K562 (cell line): ENCODE measurements around the gene STARD13. TPM values are rescaled to one million over a fixed set of nuclear protein-coding genes. Genes with fewer than 3 reads are reported as not detected.

Source experiments
- ATAC-seq: fragments of 200-7000 bp; cut with Tn5 transposase; 3 replicates; pipeline ENCODE4 v1.9.1; 2020; ENCODE audit warnings: moderate library complexity
- BruUV-seq: library from RNA; stranded (reverse); fragments of 400-500 nt; replicated peaks from 2 replicates; lab custom pipeline; 2021; lab: Mats Ljungman, UMichigan
- CTCF ChIA-PET: fragments of 300-600 bp; formaldehyde crosslinking; extraction: SDS; loops from one replicate; lab custom pipeline; 2021; ENCODE audit warnings: low intra/inter-chr PET ratio; lab: Yijun Ruan, JAX
- POLR2A ChIA-PET: fragments of 300-600, 350-650 bp; sonication (Branson Sonifier 250); formaldehyde crosslinking; extraction: SDS; loops from one replicate; lab custom pipeline; 2021; ENCODE audit warnings: antibody characterized with exemption, inconsistent platforms; lab: Yijun Ruan, JAX
- DNase-seq, 4 experiments: peaks; one replicate each; pipeline versions ENCODE4 v3.0.0 to v3.0.0-alpha.2; 2011 to 2018; ENCODE audit warnings: low spot score in 3 of 4, mixed read lengths in 3 of 4; ENCODE audit errors: extremely low read depth in 1 of 4
- FAIRE-seq: peaks from 2 replicates; lab custom pipeline; 2011; peaks lifted over from hg19 to GRCh38; lab: Jason Lieb, UNC
- H2AFZ ChIP-seq: 2 replicates; pipeline ENCODE4 v1.6.0; 2011; ENCODE audit warnings: low read depth, low read length, control low read depth, inconsistent platforms
- H3K27ac ChIP-seq: fragments of 200-600 bp; 3 replicates; pipeline ENCODE4 v1.8.0; 2011; ENCODE audit warnings: low read depth, mild to moderate bottlenecking, control low read depth, inconsistent platforms, low read length, moderate library complexity, mixed read lengths; ENCODE audit errors: extremely low read depth
- H3K27me3 ChIP-seq, 2 experiments: fragments of 300-600 bp in 1 of 2; 2 replicates in 1 of 2; 3 replicates in 1 of 2; pipeline versions ENCODE4 v1.6.0 to v1.8.0; 2011; ENCODE audit warnings: inconsistent platforms in 2 of 2, low read length in 2 of 2, mild to moderate bottlenecking in 1 of 2, mixed read lengths in 1 of 2, moderate library complexity in 1 of 2; ENCODE audit not compliant: control insufficient read depth in 2 of 2, insufficient read depth in 2 of 2
- H3K36me3 ChIP-seq: fragments of 300-600 bp; 3 replicates; pipeline ENCODE4 v1.8.0; 2011; ENCODE audit warnings: mild to moderate bottlenecking, low read length, inconsistent platforms; ENCODE audit not compliant: control insufficient read depth, insufficient read depth
- H3K4me1 ChIP-seq, 2 experiments: fragments of 200-600 bp in 1 of 2; replicated peaks in 1 of 2; 2 replicates in 1 of 2; 3 replicates in 1 of 2; pipeline versions ENCODE4 v1.5.1 to v1.8.0; 2011; ENCODE audit warnings: inconsistent platforms in 2 of 2, low read length in 2 of 2, mild to moderate bottlenecking in 1 of 2, mixed read lengths in 1 of 2, moderate library complexity in 1 of 2; ENCODE audit not compliant: control insufficient read depth in 2 of 2, insufficient read depth in 2 of 2
- H3K4me2 ChIP-seq: 2 replicates; pipeline ENCODE4 v1.6.1; 2011; ENCODE audit warnings: low read length, control low read depth, inconsistent platforms, mixed read lengths; ENCODE audit not compliant: insufficient read depth
- H3K4me3 ChIP-seq: fragments of 200-600 bp; sonication (generic), shearing (Covaris generic); 2 replicates; pipeline ENCODE4 v1.5.1; 2016; ENCODE audit warnings: control low read depth, inconsistent platforms
- H3K79me2 ChIP-seq: fragments of 200-600 bp; 3 replicates; pipeline ENCODE4 v1.8.0; 2011; ENCODE audit warnings: low read length, inconsistent platforms; ENCODE audit not compliant: control insufficient read depth, insufficient read depth
- H3K9ac ChIP-seq, 2 experiments: 2 replicates each; pipeline versions ENCODE4 v1.6.0 to v1.6.1; 2011; ENCODE audit warnings: low read depth in 2 of 2, low read length in 2 of 2, control low read depth in 1 of 2, inconsistent platforms in 1 of 2, mild to moderate bottlenecking in 1 of 2, mixed read lengths in 1 of 2; ENCODE audit not compliant: insufficient read depth in 1 of 2
- H3K9me1 ChIP-seq: one replicate; pipeline ENCODE4 v1.6.0; 2011; ENCODE audit warnings: inconsistent platforms, mild to moderate bottlenecking, low read length, moderate library complexity; ENCODE audit not compliant: control insufficient read depth, insufficient read depth
- H3K9me3 ChIP-seq: replicated peaks from 2 replicates; pipeline ENCODE4 v1.5.1; 2011; ENCODE audit warnings: low read depth, low read length, inconsistent platforms; ENCODE audit not compliant: control insufficient read depth, insufficient read depth
- H4K20me1 ChIP-seq: replicated peaks from 2 replicates; pipeline ENCODE4 v1.6.1; 2011; ENCODE audit warnings: low read length, inconsistent platforms, mixed read lengths; ENCODE audit not compliant: control insufficient read depth, insufficient read depth
- ELF2 ChIP-seq: fragments of 250-450 bp; sonication (Bioruptor Pico); IDR thresholded peaks from 2 replicates; pipeline ENCODE4 v1.5.0; 2021; ENCODE audit warnings: mild to moderate bottlenecking
- ESRRB ChIP-seq: fragments of 250-450 bp; sonication (Bioruptor Pico); IDR thresholded peaks from 2 replicates; pipeline ENCODE4 v1.5.0; 2020; ENCODE audit warnings: mild to moderate bottlenecking, moderate library complexity, borderline replicate concordance
- HNRNPK ChIP-seq: fragments of 200-400 bp; formaldehyde crosslinking; IDR thresholded peaks from one replicate; pipeline ENCODE4 v1.6.1; 2018; ENCODE audit warnings: mild to moderate bottlenecking, low read depth, low read length; ENCODE audit not compliant: poor library complexity, severe bottlenecking
- MAFF ChIP-seq: IDR thresholded peaks from 2 replicates; pipeline ENCODE4 v1.6.1; 2012; ENCODE audit warnings: low read length, improper control_type of control experiment
- MTF1 ChIP-seq: fragments of 250-450 bp; sonication (Bioruptor Pico); IDR thresholded peaks from 2 replicates; pipeline ENCODE4 v1.9.0; 2021; ENCODE audit warnings: moderate library complexity, mild to moderate bottlenecking, inconsistent platforms, borderline replicate concordance
- RB1 ChIP-seq: fragments of 450-650 bp; IDR thresholded peaks from 2 replicates; pipeline ENCODE4 v1.6.1; 2017; ENCODE audit warnings: low read depth, mild to moderate bottlenecking
- SAP30 ChIP-seq: fragments of 200-600 bp; sonication (generic); IDR thresholded peaks from 2 replicates; pipeline ENCODE4 v1.6.1; 2012; ENCODE audit warnings: borderline replicate concordance, low read depth, mild to moderate bottlenecking, moderate library complexity, low read length, control low read depth, inconsistent platforms; ENCODE audit not compliant: insufficient read depth, poor library complexity, severe bottlenecking
- SMARCC2 ChIP-seq: fragments of 450-650 bp; IDR thresholded peaks from 2 replicates; pipeline ENCODE4 v1.6.1; 2017; ENCODE audit warnings: antibody characterized with exemption, moderate library complexity, mild to moderate bottlenecking, low read depth
- ZC3H8 ChIP-seq: fragments of 450-650 bp; IDR thresholded peaks from 2 replicates; pipeline ENCODE4 v1.6.1; 2017
- ZNF175 ChIP-seq: fragments of 200-800 bp; sonication (Bioruptor generic); IDR thresholded peaks from 2 replicates; pipeline ENCODE4 v1.6.1; 2016; ENCODE audit warnings: low read depth, mild to moderate bottlenecking, missing genetic modification characterization, missing compliant biosample characterization
- ZNF263 ChIP-seq: sonication (generic); formaldehyde crosslinking; IDR thresholded peaks from 2 replicates; pipeline ENCODE4 v1.8.0; 2022; ENCODE audit warnings: mild to moderate bottlenecking, missing genetic modification reagents, borderline replicate concordance
- WGBS: fragments of 100-300 bp; shearing (Covaris generic); methylation state at CpG from one replicate; pipeline ENCODE4 v1.1.6; 2016; ENCODE audit warnings: low coverage, mixed read lengths; ENCODE audit not compliant: insufficient coverage; ENCODE audit errors: missing lambda C conversion rate; 5-methylcytosine and 5-hydroxymethylcytosine counted together
- in situ Hi-C: fragments of 300-500 bp; cut with MboI; formaldehyde crosslinking; loops from 4 replicates; pipeline ENCODE4 v1.15.0; 2018; ENCODE audit warnings: inconsistent platforms, mixed read lengths
- intact Hi-C: fragments of 100-400 bp; cut with micrococcal nuclease; formaldehyde crosslinking; loops from 2 replicates; pipeline ENCODE4 v1.14.2; 2022
- polyA plus RNA-seq, 8 experiments: library from polyadenylated mRNA; depleted of rRNA in 4 of 8; stranded (reverse) in 5 of 8; unstranded in 3 of 8; fragments of >200 nt; fragmentation: Nextera tagmentation in 2 of 8; fragmentation: Illumina TruSeq in 1 of 8; extraction: Ambion mirVana in 2 of 8; extraction: Trizol in 1 of 8; gene quantifications; 2 replicates each; pipeline versions ENCODE4 v1.2.1 to v1.2.3, GENCODE V29; 2011 to 2014; ENCODE audit warnings: inconsistent platforms in 1 of 8, missing spikeins in 1 of 8
- total RNA-seq, 7 experiments: library from RNA; depleted of rRNA in 6 of 7; stranded (reverse); fragments of >200 nt in 6 of 7; fragmentation: Illumina TruSeq in 2 of 7; extraction: Trizol in 2 of 7; gene quantifications; 2 replicates each; pipeline versions ENCODE4 v1.2.1 to v1.2.3, GENCODE V29; 2011 to 2021; ENCODE audit warnings: low replicate concordance in 1 of 7
- TF ChIP-seq, protein P1 (sequence below): fragments of 450-650 bp; IDR thresholded peaks from 2 replicates; pipeline ENCODE4 v1.6.1; 2017; ENCODE audit warnings: antibody characterized with exemption, mild to moderate bottlenecking
- TF ChIP-seq, protein P2 (sequence below): fragments of 450-650 bp; formaldehyde crosslinking; IDR thresholded peaks from 2 replicates; pipeline ENCODE4 v1.4.0; 2020; ENCODE audit warnings: mild to moderate bottlenecking
- TF ChIP-seq, protein P3 (sequence below): fragments of 250-450 bp; sonication (Bioruptor Pico); IDR thresholded peaks from 2 replicates; pipeline ENCODE4 v1.5.0; 2020; ENCODE audit warnings: mild to moderate bottlenecking, borderline replicate concordance

STARD13 gene
- total and polyA plus RNA-seq, 9 of the 15 experiments (the other 6 are each of a cell fraction or from before 2014, with no cell fraction given) = 0.11 TPM; not detected in 8

DNA sequence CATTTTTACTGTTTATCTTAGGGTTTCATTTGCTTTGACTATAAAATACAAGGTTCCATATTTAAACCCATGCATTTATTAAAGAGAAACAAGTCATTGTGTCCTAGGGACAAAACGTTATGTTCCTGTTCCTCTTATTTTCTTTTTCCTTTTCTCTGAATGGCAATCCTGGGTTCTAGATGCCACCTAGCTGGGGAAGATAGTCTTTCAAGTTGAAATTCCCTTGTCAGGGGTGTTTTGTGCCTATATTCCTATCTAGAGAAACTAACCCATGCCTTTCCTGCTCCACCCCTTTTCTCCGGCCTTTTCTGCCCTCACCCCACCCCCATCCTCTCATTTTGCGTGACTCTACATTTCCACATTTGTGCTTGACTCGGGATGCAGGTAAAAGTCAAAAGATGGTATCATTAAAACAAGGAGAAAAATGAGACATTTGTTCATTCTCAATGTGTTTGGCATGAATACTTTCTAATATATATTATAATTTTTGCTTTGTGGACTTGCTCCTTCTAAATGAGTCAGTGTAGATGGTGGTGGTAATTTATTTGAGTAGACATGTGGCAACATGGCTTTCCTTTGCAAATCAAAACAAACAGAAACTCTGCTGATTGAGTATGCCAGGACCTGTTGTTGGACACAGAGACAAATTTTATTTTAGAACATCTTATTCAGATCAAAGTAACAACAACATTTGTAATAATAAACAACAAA is 26.8 kb upstream of the STARD13 start:
- no peak for ATAC-seq
- BruUV-seq = no TSS peak
- Histone ChIP-seq H2AFZ (no peak overlapping the region), H3K9ac (no peak overlapping the region), H3K9me1 (no peaks in the 10 kb centered on the region), H4K20me1 (no peaks in the 10 kb centered on the region), H3K9me3 (no peaks in the 10 kb centered on the region), H3K4me3 (no peak overlapping the region), H3K4me1 (no peaks in the 10 kb centered on the region), H3K27me3 (no peaks in the 10 kb centered on the region), H3K27ac (no peak overlapping the region), H3K36me3 (no peaks in the 10 kb centered on the region), H3K79me2 (no peaks in the 10 kb centered on the region), H3K4me2 (no peak overlapping the region)
- POLR2A ChIA-PET = no interaction called here
- in situ Hi-C loops = no loop called here
- CTCF ChIA-PET = no interaction called here
- WGBS = 0% methylated on average over 4 of the region's 4 CpGs
- no peak for DNase-seq
- TF ChIP-seq ZC3H8 (no peak), ZNF263 (CRISPR knock-in tag) (no peak), ZNF175 (CRISPR knock-in tag) (no peak), MTF1 (CRISPR knock-in tag) (no peak), SAP30 (no peak), ESRRB (no peak), HNRNPK (no peak), SMARCC2 (no peak), MAFF (no peak), ELF2 (CRISPR knock-in tag) (no peak), RB1 (no peak)
- TF ChIP-seq, protein P1, sequence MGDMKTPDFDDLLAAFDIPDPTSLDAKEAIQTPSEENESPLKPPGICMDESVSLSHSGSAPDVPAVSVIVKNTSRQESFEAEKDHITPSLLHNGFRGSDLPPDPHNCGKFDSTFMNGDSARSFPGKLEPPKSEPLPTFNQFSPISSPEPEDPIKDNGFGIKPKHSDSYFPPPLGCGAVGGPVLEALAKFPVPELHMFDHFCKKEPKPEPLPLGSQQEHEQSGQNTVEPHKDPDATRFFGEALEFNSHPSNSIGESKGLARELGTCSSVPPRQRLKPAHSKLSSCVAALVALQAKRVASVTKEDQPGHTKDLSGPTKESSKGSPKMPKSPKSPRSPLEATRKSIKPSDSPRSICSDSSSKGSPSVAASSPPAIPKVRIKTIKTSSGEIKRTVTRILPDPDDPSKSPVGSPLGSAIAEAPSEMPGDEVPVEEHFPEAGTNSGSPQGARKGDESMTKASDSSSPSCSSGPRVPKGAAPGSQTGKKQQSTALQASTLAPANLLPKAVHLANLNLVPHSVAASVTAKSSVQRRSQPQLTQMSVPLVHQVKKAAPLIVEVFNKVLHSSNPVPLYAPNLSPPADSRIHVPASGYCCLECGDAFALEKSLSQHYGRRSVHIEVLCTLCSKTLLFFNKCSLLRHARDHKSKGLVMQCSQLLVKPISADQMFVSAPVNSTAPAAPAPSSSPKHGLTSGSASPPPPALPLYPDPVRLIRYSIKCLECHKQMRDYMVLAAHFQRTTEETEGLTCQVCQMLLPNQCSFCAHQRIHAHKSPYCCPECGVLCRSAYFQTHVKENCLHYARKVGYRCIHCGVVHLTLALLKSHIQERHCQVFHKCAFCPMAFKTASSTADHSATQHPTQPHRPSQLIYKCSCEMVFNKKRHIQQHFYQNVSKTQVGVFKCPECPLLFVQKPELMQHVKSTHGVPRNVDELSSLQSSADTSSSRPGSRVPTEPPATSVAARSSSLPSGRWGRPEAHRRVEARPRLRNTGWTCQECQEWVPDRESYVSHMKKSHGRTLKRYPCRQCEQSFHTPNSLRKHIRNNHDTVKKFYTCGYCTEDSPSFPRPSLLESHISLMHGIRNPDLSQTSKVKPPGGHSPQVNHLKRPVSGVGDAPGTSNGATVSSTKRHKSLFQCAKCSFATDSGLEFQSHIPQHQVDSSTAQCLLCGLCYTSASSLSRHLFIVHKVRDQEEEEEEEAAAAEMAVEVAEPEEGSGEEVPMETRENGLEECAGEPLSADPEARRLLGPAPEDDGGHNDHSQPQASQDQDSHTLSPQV = no peak
- TF ChIP-seq, protein P2, sequence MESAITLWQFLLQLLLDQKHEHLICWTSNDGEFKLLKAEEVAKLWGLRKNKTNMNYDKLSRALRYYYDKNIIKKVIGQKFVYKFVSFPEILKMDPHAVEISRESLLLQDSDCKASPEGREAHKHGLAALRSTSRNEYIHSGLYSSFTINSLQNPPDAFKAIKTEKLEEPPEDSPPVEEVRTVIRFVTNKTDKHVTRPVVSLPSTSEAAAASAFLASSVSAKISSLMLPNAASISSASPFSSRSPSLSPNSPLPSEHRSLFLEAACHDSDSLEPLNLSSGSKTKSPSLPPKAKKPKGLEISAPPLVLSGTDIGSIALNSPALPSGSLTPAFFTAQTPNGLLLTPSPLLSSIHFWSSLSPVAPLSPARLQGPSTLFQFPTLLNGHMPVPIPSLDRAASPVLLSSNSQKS (CRISPR knock-in tag) = no peak
- TF ChIP-seq, protein P3, sequence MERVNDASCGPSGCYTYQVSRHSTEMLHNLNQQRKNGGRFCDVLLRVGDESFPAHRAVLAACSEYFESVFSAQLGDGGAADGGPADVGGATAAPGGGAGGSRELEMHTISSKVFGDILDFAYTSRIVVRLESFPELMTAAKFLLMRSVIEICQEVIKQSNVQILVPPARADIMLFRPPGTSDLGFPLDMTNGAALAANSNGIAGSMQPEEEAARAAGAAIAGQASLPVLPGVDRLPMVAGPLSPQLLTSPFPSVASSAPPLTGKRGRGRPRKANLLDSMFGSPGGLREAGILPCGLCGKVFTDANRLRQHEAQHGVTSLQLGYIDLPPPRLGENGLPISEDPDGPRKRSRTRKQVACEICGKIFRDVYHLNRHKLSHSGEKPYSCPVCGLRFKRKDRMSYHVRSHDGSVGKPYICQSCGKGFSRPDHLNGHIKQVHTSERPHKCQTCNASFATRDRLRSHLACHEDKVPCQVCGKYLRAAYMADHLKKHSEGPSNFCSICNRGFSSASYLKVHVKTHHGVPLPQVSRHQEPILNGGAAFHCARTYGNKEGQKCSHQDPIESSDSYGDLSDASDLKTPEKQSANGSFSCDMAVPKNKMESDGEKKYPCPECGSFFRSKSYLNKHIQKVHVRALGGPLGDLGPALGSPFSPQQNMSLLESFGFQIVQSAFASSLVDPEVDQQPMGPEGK = no peak
- intact Hi-C loops = no loop called here
- no peak for FAIRE-seq
